ENCODE measurements around the gene DNAH1.

DNAH1 gene

DNA sequence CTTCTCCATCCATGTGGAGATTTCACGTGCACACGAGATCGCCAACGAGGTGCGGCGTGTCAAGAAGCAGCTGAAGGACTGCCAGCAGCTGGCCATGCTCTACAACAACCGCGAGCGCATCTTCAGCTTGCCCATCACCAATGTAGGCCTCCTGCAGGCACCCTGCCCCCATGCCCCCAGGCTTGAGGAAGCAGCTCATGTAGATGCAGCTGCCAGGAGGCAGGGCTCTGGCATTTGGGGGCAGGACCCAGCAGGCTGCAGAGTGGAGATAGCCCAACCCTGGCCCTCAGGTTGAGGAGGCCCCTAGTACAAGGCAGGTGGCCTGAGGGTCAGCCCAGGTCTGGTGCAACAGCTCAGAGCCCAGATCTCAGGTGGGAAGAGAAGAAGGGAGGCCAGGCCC, 36.4 kb downstream of the DNAH1 start:
- no peaks in the 10 kb centered on the region for H3K36me3 ChIP-seq (replicated peaks)
- H3K27me3 ChIP-seq (replicated peaks) = no peaks in the 10 kb centered on the region
- in situ Hi-C loops (cut with HindIII; ENCODE audit: low pct_ligation_motif_present, low sequenced_read_pairs) = no loop called here
- DNase-seq = no peak
- H3K4me3 ChIP-seq (ENCODE audit: low read depth, low read length) = no peak overlapping the region
- TF ChIP-seq, protein P1, sequence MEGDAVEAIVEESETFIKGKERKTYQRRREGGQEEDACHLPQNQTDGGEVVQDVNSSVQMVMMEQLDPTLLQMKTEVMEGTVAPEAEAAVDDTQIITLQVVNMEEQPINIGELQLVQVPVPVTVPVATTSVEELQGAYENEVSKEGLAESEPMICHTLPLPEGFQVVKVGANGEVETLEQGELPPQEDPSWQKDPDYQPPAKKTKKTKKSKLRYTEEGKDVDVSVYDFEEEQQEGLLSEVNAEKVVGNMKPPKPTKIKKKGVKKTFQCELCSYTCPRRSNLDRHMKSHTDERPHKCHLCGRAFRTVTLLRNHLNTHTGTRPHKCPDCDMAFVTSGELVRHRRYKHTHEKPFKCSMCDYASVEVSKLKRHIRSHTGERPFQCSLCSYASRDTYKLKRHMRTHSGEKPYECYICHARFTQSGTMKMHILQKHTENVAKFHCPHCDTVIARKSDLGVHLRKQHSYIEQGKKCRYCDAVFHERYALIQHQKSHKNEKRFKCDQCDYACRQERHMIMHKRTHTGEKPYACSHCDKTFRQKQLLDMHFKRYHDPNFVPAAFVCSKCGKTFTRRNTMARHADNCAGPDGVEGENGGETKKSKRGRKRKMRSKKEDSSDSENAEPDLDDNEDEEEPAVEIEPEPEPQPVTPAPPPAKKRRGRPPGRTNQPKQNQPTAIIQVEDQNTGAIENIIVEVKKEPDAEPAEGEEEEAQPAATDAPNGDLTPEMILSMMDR (IDR thresholded peaks at IDR 0.05; ENCODE audit: low read depth, low read length, missing control alignments) = no peak
- no peak overlapping the region for H3K27ac ChIP-seq

DNA sequence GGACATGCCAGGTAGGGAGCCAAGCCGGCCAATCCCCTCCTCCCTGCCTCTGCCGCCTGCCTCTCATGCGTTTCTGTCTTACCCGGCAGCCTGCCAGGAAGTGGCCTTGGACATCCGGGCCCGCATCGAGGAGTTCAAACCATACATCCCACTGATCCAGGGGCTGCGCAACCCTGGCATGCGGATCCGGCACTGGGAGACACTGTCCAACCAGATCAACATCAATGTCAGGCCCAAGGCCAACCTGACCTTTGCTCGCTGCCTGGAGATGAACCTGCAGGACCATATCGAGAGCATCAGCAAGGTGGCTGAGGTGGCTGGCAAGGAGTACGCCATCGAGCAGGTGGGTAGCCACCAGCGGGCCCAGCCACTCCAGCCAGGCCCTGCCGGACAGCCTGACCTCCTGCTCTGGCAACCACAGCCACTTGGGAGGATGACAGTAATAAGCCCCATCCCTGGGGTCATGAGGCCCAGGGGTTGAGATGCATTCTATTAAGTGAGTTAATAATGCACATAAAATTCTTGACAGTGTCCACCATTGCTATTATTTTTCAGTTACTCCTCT, 37.3 kb downstream of the DNAH1 start:
- no peaks in the 10 kb centered on the region for H3K36me3 ChIP-seq (replicated peaks)
- in situ Hi-C loops (cut with HindIII; ENCODE audit: low pct_ligation_motif_present, low sequenced_read_pairs) = no loop called here

DNA sequence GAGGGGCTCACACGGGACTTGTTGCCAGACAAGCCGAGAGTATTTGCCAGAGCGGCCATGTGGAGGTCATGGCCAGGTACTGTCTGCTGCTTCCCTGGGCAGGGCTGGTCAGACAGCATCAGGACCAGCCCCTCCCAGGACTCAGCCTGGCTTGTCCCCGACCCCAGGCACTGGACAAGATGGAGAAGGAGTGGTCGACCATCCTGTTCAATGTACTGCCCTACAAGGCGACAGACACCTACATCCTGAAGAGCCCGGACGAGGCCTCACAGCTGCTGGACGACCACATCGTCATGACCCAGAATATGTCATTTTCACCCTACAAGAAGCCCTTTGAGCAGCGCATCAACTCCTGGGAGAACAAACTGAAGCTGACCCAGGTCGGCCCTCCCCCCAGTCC, 38.6 kb downstream of the DNAH1 start:
- H3K4me3 ChIP-seq (ENCODE audit: low read depth, low read length) = no peak overlapping the region
- DNase-seq = no peak
- no peaks in the 10 kb centered on the region for H3K36me3 ChIP-seq (replicated peaks)

More for the DNA sequence above, 37.3 kb downstream of the DNAH1 start:
- Histone ChIP-seq H3K4me3 (ENCODE audit: low read depth, low read length) (no peak overlapping the region), H3K27ac (no peak overlapping the region), H3K27me3 (replicated peaks) (no peaks in the 10 kb centered on the region)
- TF ChIP-seq, protein P1 (IDR thresholded peaks at IDR 0.05; ENCODE audit: low read depth, low read length, missing control alignments) = no peak
- DNase-seq = no peak

DNA sequence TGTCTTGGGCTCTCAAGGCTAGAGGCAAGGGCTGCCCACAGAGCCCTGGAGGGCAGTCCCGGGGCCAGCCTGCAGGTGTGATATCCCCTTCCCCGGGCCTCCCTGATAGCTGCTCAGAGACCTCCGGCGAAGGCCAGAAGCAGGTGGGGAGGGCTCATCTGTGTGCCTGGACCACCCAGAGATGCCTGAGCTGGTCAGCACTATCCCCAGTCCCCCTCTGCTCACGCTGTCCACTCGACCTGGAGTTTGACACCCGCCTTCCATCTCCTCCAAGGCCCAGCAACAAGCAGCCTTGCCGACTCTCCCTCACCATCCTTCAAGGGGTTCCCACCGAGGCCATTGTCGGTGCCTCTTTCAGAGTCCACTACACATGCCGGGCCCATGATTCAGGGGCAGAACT, 39.4 kb downstream of the DNAH1 start:
- TF ChIP-seq, protein P1 (IDR thresholded peaks at IDR 0.05; ENCODE audit: low read depth, low read length, missing control alignments) = no peak
- Histone ChIP-seq H3K27me3 (replicated peaks) (no peaks in the 10 kb centered on the region), H3K36me3 (replicated peaks) (no peaks in the 10 kb centered on the region), H3K27ac (no peak overlapping the region), H3K4me3 (ENCODE audit: low read depth, low read length) (no peak overlapping the region)
- no peak for DNase-seq
- in situ Hi-C loops (cut with HindIII; ENCODE audit: low pct_ligation_motif_present, low sequenced_read_pairs) = no loop called here

More for the DNA sequence above, 38.6 kb downstream of the DNAH1 start:
- H3K27me3 ChIP-seq (replicated peaks) = no peaks in the 10 kb centered on the region
- in situ Hi-C loops (cut with HindIII; ENCODE audit: low pct_ligation_motif_present, low sequenced_read_pairs) = no loop called here
- TF ChIP-seq, protein P1 (IDR thresholded peaks at IDR 0.05; ENCODE audit: low read depth, low read length, missing control alignments) = no peak
- H3K27ac ChIP-seq = no peak overlapping the region

DNA sequence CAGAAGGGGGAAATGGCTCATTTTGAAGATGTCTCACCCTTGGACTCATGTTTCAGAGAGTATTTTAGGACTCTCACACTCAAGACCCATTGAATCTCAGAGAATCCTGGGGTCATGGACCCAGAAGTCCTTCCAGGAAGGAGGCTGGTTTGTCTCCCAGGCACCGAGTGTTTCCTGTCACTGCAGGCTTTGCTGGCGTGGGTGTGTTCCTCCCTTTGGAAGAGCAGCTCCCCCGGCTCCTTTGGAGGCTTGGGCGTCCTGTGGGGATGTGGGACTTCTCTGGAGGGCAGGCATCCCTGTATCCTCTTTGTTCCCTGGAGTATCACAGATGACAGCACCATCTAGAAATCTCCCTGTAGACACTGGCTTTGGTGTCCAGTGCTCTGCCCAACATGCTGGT, 40.0 kb downstream of the DNAH1 start:
- in situ Hi-C loops (cut with HindIII; ENCODE audit: low pct_ligation_motif_present, low sequenced_read_pairs) = no loop called here
- H3K36me3 ChIP-seq (replicated peaks) = no peaks in the 10 kb centered on the region
- no peak overlapping the region for H3K27ac ChIP-seq
- DNase-seq = no peak
- no peaks in the 10 kb centered on the region for H3K27me3 ChIP-seq (replicated peaks)
- TF ChIP-seq, protein P1 (IDR thresholded peaks at IDR 0.05; ENCODE audit: low read depth, low read length, missing control alignments) = no peak
- no peak overlapping the region for H3K4me3 ChIP-seq (ENCODE audit: low read depth, low read length)

Measured in brain microvascular endothelial cell (primary cell).